H1 (cell line): ENCODE results near the gene SNX13. TPM values are rescaled to one million over a fixed set of nuclear protein-coding genes. Genes with fewer than 3 reads are reported as not detected.

Experiments
- POLR2AphosphoS5 ChIP-seq: IDR thresholded peaks from 2 replicates; pipeline ENCODE4 v1.6.1; 2011; ENCODE audit warnings: low read depth, low read length
- polyA plus RNA-seq, 7 experiments: library from polyadenylated mRNA; depleted of rRNA in 3 of 7; stranded (reverse) in 5 of 7; unstranded in 2 of 7; fragments of >200 nt in 5 of 7; fragments of 200-250 nt in 2 of 7; gene quantifications; 1 replicate in 5 of 7; 2 replicates in 1 of 7; 4 replicates in 1 of 7; pipeline versions ENCODE4 v1.2.1 to v1.2.3, GENCODE V29; 2011 to 2013; ENCODE audit warnings: missing spikeins in 2 of 7, mixed read lengths in 2 of 7
- total RNA-seq: library from RNA; stranded (reverse); fragmentation: NEBNext Ultra II Directional; extraction: Animal tissue kit (Norgen Biotek cat#: 25700); gene quantifications from 2 replicates; pipeline ENCODE4 v1.2.1, GENCODE V29; 2021
- TF ChIP-seq, protein P1 (sequence below): fragments of 300-600 bp; sonication (generic); IDR thresholded peaks from 2 replicates; pipeline ENCODE4 v1.7.1; 2012; ENCODE audit warnings: low read length, moderate library complexity, mild to moderate bottlenecking, inconsistent platforms; ENCODE audit not compliant: insufficient replicate concordance
- TF ChIP-seq, protein P2 (sequence below): IDR thresholded peaks from 2 replicates; pipeline ENCODE4 v1.6.1; 2012; ENCODE audit warnings: inconsistent platforms

Gene SNX13
- total and polyA plus RNA-seq, 2 of the 8 experiments (the other 6 are each of a cell fraction or from before 2014, with no cell fraction given), result 5.5 to 27.4 TPM

DNA sequence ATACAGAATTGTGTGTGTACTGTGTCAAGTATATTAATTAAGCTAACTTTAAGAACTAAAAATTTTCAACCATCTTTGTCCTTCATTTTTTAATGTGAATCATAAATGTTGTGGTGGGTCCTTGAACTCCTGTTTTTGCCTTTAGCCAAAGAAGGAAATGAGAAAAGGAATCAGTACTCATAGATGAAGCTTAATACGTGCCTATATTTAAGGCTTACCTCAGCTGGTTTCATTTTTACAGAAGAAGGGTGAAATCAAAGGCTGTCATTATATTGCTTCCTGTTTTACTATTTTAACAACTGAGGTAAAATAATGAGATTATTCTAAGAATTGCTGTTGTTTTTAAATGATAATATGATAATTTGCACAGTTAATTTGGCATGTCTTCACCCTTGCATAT lies 6.3 kb upstream of the SNX13 start (continued):
- TF ChIP-seq, protein P1, sequence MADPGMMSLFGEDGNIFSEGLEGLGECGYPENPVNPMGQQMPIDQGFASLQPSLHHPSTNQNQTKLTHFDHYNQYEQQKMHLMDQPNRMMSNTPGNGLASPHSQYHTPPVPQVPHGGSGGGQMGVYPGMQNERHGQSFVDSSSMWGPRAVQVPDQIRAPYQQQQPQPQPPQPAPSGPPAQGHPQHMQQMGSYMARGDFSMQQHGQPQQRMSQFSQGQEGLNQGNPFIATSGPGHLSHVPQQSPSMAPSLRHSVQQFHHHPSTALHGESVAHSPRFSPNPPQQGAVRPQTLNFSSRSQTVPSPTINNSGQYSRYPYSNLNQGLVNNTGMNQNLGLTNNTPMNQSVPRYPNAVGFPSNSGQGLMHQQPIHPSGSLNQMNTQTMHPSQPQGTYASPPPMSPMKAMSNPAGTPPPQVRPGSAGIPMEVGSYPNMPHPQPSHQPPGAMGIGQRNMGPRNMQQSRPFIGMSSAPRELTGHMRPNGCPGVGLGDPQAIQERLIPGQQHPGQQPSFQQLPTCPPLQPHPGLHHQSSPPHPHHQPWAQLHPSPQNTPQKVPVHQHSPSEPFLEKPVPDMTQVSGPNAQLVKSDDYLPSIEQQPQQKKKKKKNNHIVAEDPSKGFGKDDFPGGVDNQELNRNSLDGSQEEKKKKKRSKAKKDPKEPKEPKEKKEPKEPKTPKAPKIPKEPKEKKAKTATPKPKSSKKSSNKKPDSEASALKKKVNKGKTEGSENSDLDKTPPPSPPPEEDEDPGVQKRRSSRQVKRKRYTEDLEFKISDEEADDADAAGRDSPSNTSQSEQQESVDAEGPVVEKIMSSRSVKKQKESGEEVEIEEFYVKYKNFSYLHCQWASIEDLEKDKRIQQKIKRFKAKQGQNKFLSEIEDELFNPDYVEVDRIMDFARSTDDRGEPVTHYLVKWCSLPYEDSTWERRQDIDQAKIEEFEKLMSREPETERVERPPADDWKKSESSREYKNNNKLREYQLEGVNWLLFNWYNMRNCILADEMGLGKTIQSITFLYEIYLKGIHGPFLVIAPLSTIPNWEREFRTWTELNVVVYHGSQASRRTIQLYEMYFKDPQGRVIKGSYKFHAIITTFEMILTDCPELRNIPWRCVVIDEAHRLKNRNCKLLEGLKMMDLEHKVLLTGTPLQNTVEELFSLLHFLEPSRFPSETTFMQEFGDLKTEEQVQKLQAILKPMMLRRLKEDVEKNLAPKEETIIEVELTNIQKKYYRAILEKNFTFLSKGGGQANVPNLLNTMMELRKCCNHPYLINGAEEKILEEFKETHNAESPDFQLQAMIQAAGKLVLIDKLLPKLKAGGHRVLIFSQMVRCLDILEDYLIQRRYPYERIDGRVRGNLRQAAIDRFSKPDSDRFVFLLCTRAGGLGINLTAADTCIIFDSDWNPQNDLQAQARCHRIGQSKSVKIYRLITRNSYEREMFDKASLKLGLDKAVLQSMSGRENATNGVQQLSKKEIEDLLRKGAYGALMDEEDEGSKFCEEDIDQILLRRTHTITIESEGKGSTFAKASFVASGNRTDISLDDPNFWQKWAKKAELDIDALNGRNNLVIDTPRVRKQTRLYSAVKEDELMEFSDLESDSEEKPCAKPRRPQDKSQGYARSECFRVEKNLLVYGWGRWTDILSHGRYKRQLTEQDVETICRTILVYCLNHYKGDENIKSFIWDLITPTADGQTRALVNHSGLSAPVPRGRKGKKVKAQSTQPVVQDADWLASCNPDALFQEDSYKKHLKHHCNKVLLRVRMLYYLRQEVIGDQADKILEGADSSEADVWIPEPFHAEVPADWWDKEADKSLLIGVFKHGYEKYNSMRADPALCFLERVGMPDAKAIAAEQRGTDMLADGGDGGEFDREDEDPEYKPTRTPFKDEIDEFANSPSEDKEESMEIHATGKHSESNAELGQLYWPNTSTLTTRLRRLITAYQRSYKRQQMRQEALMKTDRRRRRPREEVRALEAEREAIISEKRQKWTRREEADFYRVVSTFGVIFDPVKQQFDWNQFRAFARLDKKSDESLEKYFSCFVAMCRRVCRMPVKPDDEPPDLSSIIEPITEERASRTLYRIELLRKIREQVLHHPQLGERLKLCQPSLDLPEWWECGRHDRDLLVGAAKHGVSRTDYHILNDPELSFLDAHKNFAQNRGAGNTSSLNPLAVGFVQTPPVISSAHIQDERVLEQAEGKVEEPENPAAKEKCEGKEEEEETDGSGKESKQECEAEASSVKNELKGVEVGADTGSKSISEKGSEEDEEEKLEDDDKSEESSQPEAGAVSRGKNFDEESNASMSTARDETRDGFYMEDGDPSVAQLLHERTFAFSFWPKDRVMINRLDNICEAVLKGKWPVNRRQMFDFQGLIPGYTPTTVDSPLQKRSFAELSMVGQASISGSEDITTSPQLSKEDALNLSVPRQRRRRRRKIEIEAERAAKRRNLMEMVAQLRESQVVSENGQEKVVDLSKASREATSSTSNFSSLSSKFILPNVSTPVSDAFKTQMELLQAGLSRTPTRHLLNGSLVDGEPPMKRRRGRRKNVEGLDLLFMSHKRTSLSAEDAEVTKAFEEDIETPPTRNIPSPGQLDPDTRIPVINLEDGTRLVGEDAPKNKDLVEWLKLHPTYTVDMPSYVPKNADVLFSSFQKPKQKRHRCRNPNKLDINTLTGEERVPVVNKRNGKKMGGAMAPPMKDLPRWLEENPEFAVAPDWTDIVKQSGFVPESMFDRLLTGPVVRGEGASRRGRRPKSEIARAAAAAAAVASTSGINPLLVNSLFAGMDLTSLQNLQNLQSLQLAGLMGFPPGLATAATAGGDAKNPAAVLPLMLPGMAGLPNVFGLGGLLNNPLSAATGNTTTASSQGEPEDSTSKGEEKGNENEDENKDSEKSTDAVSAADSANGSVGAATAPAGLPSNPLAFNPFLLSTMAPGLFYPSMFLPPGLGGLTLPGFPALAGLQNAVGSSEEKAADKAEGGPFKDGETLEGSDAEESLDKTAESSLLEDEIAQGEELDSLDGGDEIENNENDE, result no peak
- TF ChIP-seq POLR2AphosphoS5, result no peak
- TF ChIP-seq, protein P2, sequence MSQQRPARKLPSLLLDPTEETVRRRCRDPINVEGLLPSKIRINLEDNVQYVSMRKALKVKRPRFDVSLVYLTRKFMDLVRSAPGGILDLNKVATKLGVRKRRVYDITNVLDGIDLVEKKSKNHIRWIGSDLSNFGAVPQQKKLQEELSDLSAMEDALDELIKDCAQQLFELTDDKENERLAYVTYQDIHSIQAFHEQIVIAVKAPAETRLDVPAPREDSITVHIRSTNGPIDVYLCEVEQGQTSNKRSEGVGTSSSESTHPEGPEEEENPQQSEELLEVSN, result no peak
